Nephron progenitor cell (in vitro differentiated cells): Measurements from ENCODE around the gene PAAF1.

Source experiments
- DNase-seq: peaks from one replicate; pipeline ENCODE4 v3.0.0; 2021
- H3K27ac Mint-ChIP-seq: 2 replicates; pipeline ENCODE4 v1.8.0; 2021; ENCODE audit warnings: mild to moderate bottlenecking, moderate library complexity, mixed read lengths
- H3K27me3 Mint-ChIP-seq: 2 replicates; pipeline ENCODE4 v1.8.0; 2021; ENCODE audit warnings: mild to moderate bottlenecking, low read depth, mixed read lengths; ENCODE audit not compliant: poor library complexity
- H3K36me3 Mint-ChIP-seq: 2 replicates; pipeline ENCODE4 v1.8.0; 2021; ENCODE audit warnings: low read depth, mixed read lengths
- H3K4me1 Mint-ChIP-seq: 2 replicates; pipeline ENCODE4 v1.8.0; 2021; ENCODE audit warnings: mixed read lengths
- H3K4me3 Mint-ChIP-seq: 2 replicates; pipeline ENCODE4 v1.8.0; 2021; ENCODE audit warnings: mild to moderate bottlenecking, moderate library complexity, mixed read lengths
- H3K9me3 Mint-ChIP-seq: 2 replicates; pipeline ENCODE4 v1.8.0; 2021; ENCODE audit warnings: mild to moderate bottlenecking, moderate library complexity, mixed read lengths
- CTCF ChIP-seq: fragments of 200-600 bp; sonication (generic); IDR thresholded peaks from 2 replicates; pipeline ENCODE4 v1.5.0; 2021; ENCODE audit warnings: antibody characterized with exemption

Gene PAAF1

GRCh38 chr11:73888244-73888643 lies 11.4 kb downstream of the PAAF1 start:
- no peak for TF ChIP-seq CTCF
- Mint-ChIP-seq H3K27me3 (no peaks in the 10 kb centered on the region), H3K27ac (no peak overlapping the region), H3K4me3 (no peak overlapping the region), H3K9me3 (peaks cover 3% of the 10 kb centered on the region), H3K36me3 (peaks cover 64% of the 10 kb centered on the region), H3K4me1 (peaks cover 5% of the 10 kb centered on the region)
- DNase-seq: no peak

GRCh38 chr11:73889019-73889418 lies 12.2 kb downstream of the PAAF1 start:
- Mint-ChIP-seq H3K27ac (no peak overlapping the region), H3K4me1 (peaks cover 5% of the 10 kb centered on the region), H3K4me3 (no peak overlapping the region), H3K36me3 (peaks cover 58% of the 10 kb centered on the region), H3K9me3 (peaks cover 3% of the 10 kb centered on the region), H3K27me3 (no peaks in the 10 kb centered on the region)
- TF ChIP-seq CTCF: no peak
- no peak for DNase-seq

GRCh38 chr11:73889536-73889935 lies 12.7 kb downstream of the PAAF1 start:
- Mint-ChIP-seq H3K4me1 (peaks cover 5% of the 10 kb centered on the region), H3K27me3 (no peaks in the 10 kb centered on the region), H3K36me3 (peaks cover 59% of the 10 kb centered on the region), H3K9me3 (peaks cover 3% of the 10 kb centered on the region), H3K27ac (no peak overlapping the region), H3K4me3 (no peak overlapping the region)
- TF ChIP-seq CTCF: no peak
- DNase-seq: no peak

- H3K27me3 Mint-ChIP-seq: no peaks in the 10 kb centered on the region
- peaks cover 52% of the 10 kb centered on the region for H3K36me3 Mint-ChIP-seq
- TF ChIP-seq CTCF: no peak
- no peaks in the 10 kb centered on the region for H3K4me1 Mint-ChIP-seq
- peaks cover 10% of the 10 kb centered on the region for H3K9me3 Mint-ChIP-seq
- no peak for DNase-seq
- H3K27ac Mint-ChIP-seq: no peak overlapping the region
- H3K4me3 Mint-ChIP-seq: no peak overlapping the region
These were observed 16.2 kb downstream of the PAAF1 start for GRCh38 chr11:73893041-73893440.

GRCh38 chr11:73894725-73895335 lies 18.0 kb downstream of the PAAF1 start:
- Mint-ChIP-seq H3K27me3 (no peaks in the 10 kb centered on the region), H3K4me1 (no peaks in the 10 kb centered on the region), H3K27ac (no peak overlapping the region), H3K36me3 (peaks cover 57% of the 10 kb centered on the region), H3K4me3 (no peak overlapping the region), H3K9me3 (peaks cover 10% of the 10 kb centered on the region)
- DNase-seq: no peak
- TF ChIP-seq CTCF: no peak

- Mint-ChIP-seq H3K4me1 (no peaks in the 10 kb centered on the region), H3K9me3 (no peaks in the 10 kb centered on the region), H3K27me3 (no peaks in the 10 kb centered on the region), H3K36me3 (peaks cover 56% of the 10 kb centered on the region), H3K27ac (no peak overlapping the region), H3K4me3 (no peak overlapping the region)
- no peak for TF ChIP-seq CTCF
- no peak for DNase-seq
These were observed 25.5 kb downstream of the PAAF1 start for GRCh38 chr11:73902303-73902702.
